DND-41 (cell line): ENCODE results near the gene CLCA1.

Experiments
- ATAC-seq: fragments of 200-7000 bp; cut with Tn5 transposase; 3 replicates; pipeline ENCODE4 v1.9.1; 2021; ENCODE audit warnings: low read depth; ENCODE audit not compliant: insufficient read depth
- DNase-seq: peaks from one replicate; pipeline ENCODE4 v3.0.0-alpha.2; 2020
- H2AFZ ChIP-seq: 2 replicates; pipeline ENCODE4 v1.6.0; 2012; ENCODE audit warnings: low read depth, low read length
- H3K27ac ChIP-seq: 2 replicates; pipeline ENCODE4 v1.5.1; 2012; ENCODE audit warnings: low read length, inconsistent platforms
- H3K27me3 ChIP-seq: fragments of 200-600 bp; sonication (generic); 2 replicates; pipeline ENCODE4 v1.6.0; 2012; ENCODE audit warnings: low read length, mild to moderate bottlenecking, inconsistent platforms; ENCODE audit not compliant: insufficient read depth, poor library complexity
- H3K36me3 ChIP-seq: 2 replicates; pipeline ENCODE4 v1.5.1; 2012; ENCODE audit warnings: low read length, inconsistent platforms; ENCODE audit not compliant: insufficient read depth
- H3K4me1 ChIP-seq: 2 replicates; pipeline ENCODE4 v1.5.1; 2012; ENCODE audit warnings: mild to moderate bottlenecking, low read length; ENCODE audit not compliant: insufficient read depth
- H3K4me2 ChIP-seq: 2 replicates; pipeline ENCODE4 v1.6.0; 2012; ENCODE audit warnings: mild to moderate bottlenecking, moderate library complexity, low read length, inconsistent platforms; ENCODE audit not compliant: insufficient read depth
- H3K4me3 ChIP-seq, 2 experiments: fragments of 200-600 bp in 1 of 2; shearing (Covaris generic) in 1 of 2; 2 replicates each; pipeline ENCODE4 v1.5.1; 2012 to 2016; ENCODE audit warnings: inconsistent platforms in 2 of 2, low read length in 2 of 2, mild to moderate bottlenecking in 2 of 2, low read depth in 1 of 2, moderate library complexity in 1 of 2
- H3K79me2 ChIP-seq: 2 replicates; pipeline ENCODE4 v1.6.0; 2012; ENCODE audit warnings: low read length, inconsistent platforms; ENCODE audit not compliant: insufficient read depth
- H3K9ac ChIP-seq: 2 replicates; pipeline ENCODE4 v1.6.0; 2012; ENCODE audit warnings: low read depth, mild to moderate bottlenecking, inconsistent platforms, low read length, moderate library complexity
- H3K9me3 ChIP-seq: 2 replicates; pipeline ENCODE4 v1.5.1; 2012; ENCODE audit warnings: low read length, moderate library complexity, mild to moderate bottlenecking, inconsistent platforms; ENCODE audit not compliant: insufficient read depth, severe bottlenecking
- H4K20me1 ChIP-seq: 2 replicates; pipeline ENCODE4 v1.6.0; 2012; ENCODE audit warnings: low read length; ENCODE audit not compliant: insufficient read depth
- CTCF ChIP-seq: IDR thresholded peaks from 2 replicates; pipeline ENCODE4 v1.5.1; 2012; ENCODE audit warnings: borderline replicate concordance, low read length, moderate library complexity, mild to moderate bottlenecking; ENCODE audit not compliant: poor library complexity, severe bottlenecking; ENCODE audit errors: extremely low read depth
- EZH2 ChIP-seq: IDR thresholded peaks from 3 replicates; pipeline ENCODE4 v1.6.1; 2012; ENCODE audit warnings: borderline replicate concordance, low read depth, mild to moderate bottlenecking, moderate library complexity, low read length, inconsistent platforms; ENCODE audit not compliant: severe bottlenecking

The CLCA1 gene

GRCh38 chr1:86537928-86538695, 69.4 kb downstream of the CLCA1 start:
- ATAC-seq = no peak
- H3K36me3 ChIP-seq = no peaks in the 10 kb centered on the region
- H4K20me1 ChIP-seq = no peaks in the 10 kb centered on the region

GRCh38 chr1:86538775-86539174, 70.0 kb downstream of the CLCA1 start:
- ATAC-seq = no peak
- TF ChIP-seq EZH2 (no peak), CTCF (no peak)
- no peaks in the 10 kb centered on the region for H3K9me3 ChIP-seq
- H2AFZ ChIP-seq = no peak overlapping the region
- no peaks in the 10 kb centered on the region for H3K79me2 ChIP-seq
- no peak overlapping the region for H3K9ac ChIP-seq
- H3K4me2 ChIP-seq = no peak overlapping the region
- no peak for DNase-seq
- no peak overlapping the region for H3K4me3 ChIP-seq
- no peaks in the 10 kb centered on the region for H3K4me1 ChIP-seq
- H3K36me3 ChIP-seq = no peaks in the 10 kb centered on the region
- H4K20me1 ChIP-seq = no peaks in the 10 kb centered on the region
- no peaks in the 10 kb centered on the region for H3K27me3 ChIP-seq
- H3K27ac ChIP-seq = no peak overlapping the region

More at GRCh38 chr1:86537928-86538695, 69.4 kb downstream of the CLCA1 start:
- Histone ChIP-seq H3K4me3 (no peak overlapping the region), H3K9me3 (no peaks in the 10 kb centered on the region), H3K9ac (no peak overlapping the region), H3K4me1 (no peaks in the 10 kb centered on the region), H2AFZ (no peak overlapping the region), H3K27ac (no peak overlapping the region), H3K79me2 (no peaks in the 10 kb centered on the region), H3K27me3 (no peaks in the 10 kb centered on the region), H3K4me2 (no peak overlapping the region)
- TF ChIP-seq CTCF (no peak), EZH2 (no peak)
- no peak for DNase-seq

- TF ChIP-seq EZH2 = no peak
- TF ChIP-seq CTCF = no peak
- no peak for DNase-seq
These were observed 73.1 kb downstream of the CLCA1 start for GRCh38 chr1:86541859-86542258.

More at GRCh38 chr1:86541859-86542258, 73.1 kb downstream of the CLCA1 start:
- no peaks in the 10 kb centered on the region for H3K4me1 ChIP-seq
- H3K36me3 ChIP-seq = no peaks in the 10 kb centered on the region
- H3K27ac ChIP-seq = no peak overlapping the region
- no peaks in the 10 kb centered on the region for H4K20me1 ChIP-seq
- no peaks in the 10 kb centered on the region for H3K9me3 ChIP-seq
- no peak overlapping the region for H3K9ac ChIP-seq
- no peak overlapping the region for H3K4me3 ChIP-seq
- H3K27me3 ChIP-seq = no peaks in the 10 kb centered on the region
- no peak overlapping the region for H2AFZ ChIP-seq
- no peak overlapping the region for H3K4me2 ChIP-seq
- ATAC-seq = no peak
- H3K79me2 ChIP-seq = no peaks in the 10 kb centered on the region
